SK-N-SH treated with all-trans-retinoic acid at 6 μM for 48 hours (cell line): Measurements from ENCODE around the gene TRABD.

Experiments used
- ARNTL ChIP-seq: fragments of 450-650 bp; formaldehyde crosslinking; IDR thresholded peaks from 2 replicates; pipeline ENCODE4 v1.5.0; 2020; ENCODE audit warnings: low read depth, mild to moderate bottlenecking, moderate library complexity, borderline replicate concordance
- CSDC2 ChIP-seq: fragments of 250-450 bp; sonication (Bioruptor Pico); IDR thresholded peaks from 2 replicates; pipeline ENCODE4 v1.5.0; 2020; ENCODE audit warnings: mild to moderate bottlenecking, moderate library complexity
- ESRRG ChIP-seq: fragments of 250-450 bp; sonication (Bioruptor Pico); IDR thresholded peaks from 2 replicates; pipeline ENCODE4 v1.6.1; 2021; ENCODE audit warnings: mild to moderate bottlenecking
- POU6F1 ChIP-seq: fragments of 250-450 bp; sonication (Bioruptor Pico); IDR thresholded peaks from 2 replicates; pipeline ENCODE4 v1.8.0; 2021; ENCODE audit warnings: low read depth, mild to moderate bottlenecking, moderate library complexity, borderline replicate concordance
- PPARA ChIP-seq: fragments of 250-450 bp; sonication (Bioruptor Pico); IDR thresholded peaks from 2 replicates; pipeline ENCODE4 v1.5.0; 2020; ENCODE audit warnings: mild to moderate bottlenecking, borderline replicate concordance
- RARB ChIP-seq: fragments of 250-450 bp; sonication (Bioruptor Pico); IDR thresholded peaks from 2 replicates; pipeline ENCODE4 v1.8.0; 2021; ENCODE audit warnings: mild to moderate bottlenecking, moderate library complexity
- ZFP3 ChIP-seq: fragments of 250-450 bp; sonication (Bioruptor Pico); IDR thresholded peaks from 2 replicates; pipeline ENCODE4 v1.5.0; 2020; ENCODE audit warnings: mild to moderate bottlenecking, moderate library complexity
- ZNF70 ChIP-seq: fragments of 450-650 bp; formaldehyde crosslinking; IDR thresholded peaks from 2 replicates; pipeline ENCODE4 v1.5.0; 2020; ENCODE audit warnings: mild to moderate bottlenecking, moderate library complexity
- TF ChIP-seq, protein P1 (sequence below): fragments of 250-450 bp; sonication (Bioruptor Pico); IDR thresholded peaks from 2 replicates; pipeline ENCODE4 v1.8.0; 2020; ENCODE audit warnings: mild to moderate bottlenecking, moderate library complexity, borderline replicate concordance
- TF ChIP-seq, protein P2 (sequence below): fragments of 250-450 bp; sonication (Bioruptor Pico); IDR thresholded peaks from 2 replicates; pipeline ENCODE4 v1.5.1; 2021; ENCODE audit warnings: mild to moderate bottlenecking, moderate library complexity

GRCh38 chr22:50204571-50204970, 18.9 kb downstream of the TRABD start:
- TF ChIP-seq, protein P1, sequence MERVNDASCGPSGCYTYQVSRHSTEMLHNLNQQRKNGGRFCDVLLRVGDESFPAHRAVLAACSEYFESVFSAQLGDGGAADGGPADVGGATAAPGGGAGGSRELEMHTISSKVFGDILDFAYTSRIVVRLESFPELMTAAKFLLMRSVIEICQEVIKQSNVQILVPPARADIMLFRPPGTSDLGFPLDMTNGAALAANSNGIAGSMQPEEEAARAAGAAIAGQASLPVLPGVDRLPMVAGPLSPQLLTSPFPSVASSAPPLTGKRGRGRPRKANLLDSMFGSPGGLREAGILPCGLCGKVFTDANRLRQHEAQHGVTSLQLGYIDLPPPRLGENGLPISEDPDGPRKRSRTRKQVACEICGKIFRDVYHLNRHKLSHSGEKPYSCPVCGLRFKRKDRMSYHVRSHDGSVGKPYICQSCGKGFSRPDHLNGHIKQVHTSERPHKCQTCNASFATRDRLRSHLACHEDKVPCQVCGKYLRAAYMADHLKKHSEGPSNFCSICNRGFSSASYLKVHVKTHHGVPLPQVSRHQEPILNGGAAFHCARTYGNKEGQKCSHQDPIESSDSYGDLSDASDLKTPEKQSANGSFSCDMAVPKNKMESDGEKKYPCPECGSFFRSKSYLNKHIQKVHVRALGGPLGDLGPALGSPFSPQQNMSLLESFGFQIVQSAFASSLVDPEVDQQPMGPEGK (CRISPR knock-in tag), result no peak
- no peak for TF ChIP-seq CSDC2 (CRISPR knock-in tag)
- no peak for TF ChIP-seq ARNTL
- TF ChIP-seq RARB (CRISPR knock-in tag), result no peak
- TF ChIP-seq, protein P2, sequence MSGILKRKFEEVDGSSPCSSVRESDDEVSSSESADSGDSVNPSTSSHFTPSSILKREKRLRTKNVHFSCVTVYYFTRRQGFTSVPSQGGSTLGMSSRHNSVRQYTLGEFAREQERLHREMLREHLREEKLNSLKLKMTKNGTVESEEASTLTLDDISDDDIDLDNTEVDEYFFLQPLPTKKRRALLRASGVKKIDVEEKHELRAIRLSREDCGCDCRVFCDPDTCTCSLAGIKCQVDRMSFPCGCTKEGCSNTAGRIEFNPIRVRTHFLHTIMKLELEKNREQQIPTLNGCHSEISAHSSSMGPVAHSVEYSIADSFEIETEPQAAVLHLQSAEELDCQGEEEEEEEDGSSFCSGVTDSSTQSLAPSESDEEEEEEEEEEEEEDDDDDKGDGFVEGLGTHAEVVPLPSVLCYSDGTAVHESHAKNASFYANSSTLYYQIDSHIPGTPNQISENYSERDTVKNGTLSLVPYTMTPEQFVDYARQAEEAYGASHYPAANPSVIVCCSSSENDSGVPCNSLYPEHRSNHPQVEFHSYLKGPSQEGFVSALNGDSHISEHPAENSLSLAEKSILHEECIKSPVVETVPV, result no peak
- TF ChIP-seq ZFP3 (CRISPR knock-in tag), result no peak
- no peak for TF ChIP-seq POU6F1
- no peak for TF ChIP-seq ZNF70 (CRISPR knock-in tag)
- TF ChIP-seq ESRRG, result no peak
- no peak for TF ChIP-seq PPARA (CRISPR knock-in tag)
